GM12875 (cell line): ENCODE measurements around the gene C10orf67.

ENCODE experiments used
- H3K4me3 ChIP-seq: one replicate; pipeline ENCODE4 v1.5.1; 2011; ENCODE audit warnings: low read depth, low read length, control low read depth
- TF ChIP-seq, protein P1 (sequence below): IDR thresholded peaks from 2 replicates; pipeline ENCODE4 v1.5.1; 2011; ENCODE audit warnings: low read depth, mild to moderate bottlenecking, control low read depth, inconsistent platforms, low read length, moderate library complexity, borderline replicate concordance; ENCODE audit not compliant: insufficient read depth

C10orf67 gene

DNA sequence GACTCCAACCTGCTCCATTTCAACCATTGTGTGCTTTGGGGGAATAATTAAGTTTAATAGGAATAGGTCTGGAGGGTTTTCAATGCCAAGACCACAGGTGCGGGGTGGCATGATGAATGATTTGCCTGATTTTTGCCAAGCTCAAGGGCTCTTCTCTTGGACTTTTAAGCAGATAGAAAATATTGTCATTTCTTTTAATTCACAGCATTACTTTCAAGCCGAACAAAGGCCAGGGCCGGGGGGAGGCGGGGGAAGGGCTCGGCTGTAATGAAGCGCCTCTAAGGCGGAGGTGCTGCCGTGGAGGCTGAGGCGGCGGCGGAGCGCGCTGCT is 146.0 kb downstream of the C10orf67 start:
- no peak overlapping the region for H3K4me3 ChIP-seq
- TF ChIP-seq, protein P1, sequence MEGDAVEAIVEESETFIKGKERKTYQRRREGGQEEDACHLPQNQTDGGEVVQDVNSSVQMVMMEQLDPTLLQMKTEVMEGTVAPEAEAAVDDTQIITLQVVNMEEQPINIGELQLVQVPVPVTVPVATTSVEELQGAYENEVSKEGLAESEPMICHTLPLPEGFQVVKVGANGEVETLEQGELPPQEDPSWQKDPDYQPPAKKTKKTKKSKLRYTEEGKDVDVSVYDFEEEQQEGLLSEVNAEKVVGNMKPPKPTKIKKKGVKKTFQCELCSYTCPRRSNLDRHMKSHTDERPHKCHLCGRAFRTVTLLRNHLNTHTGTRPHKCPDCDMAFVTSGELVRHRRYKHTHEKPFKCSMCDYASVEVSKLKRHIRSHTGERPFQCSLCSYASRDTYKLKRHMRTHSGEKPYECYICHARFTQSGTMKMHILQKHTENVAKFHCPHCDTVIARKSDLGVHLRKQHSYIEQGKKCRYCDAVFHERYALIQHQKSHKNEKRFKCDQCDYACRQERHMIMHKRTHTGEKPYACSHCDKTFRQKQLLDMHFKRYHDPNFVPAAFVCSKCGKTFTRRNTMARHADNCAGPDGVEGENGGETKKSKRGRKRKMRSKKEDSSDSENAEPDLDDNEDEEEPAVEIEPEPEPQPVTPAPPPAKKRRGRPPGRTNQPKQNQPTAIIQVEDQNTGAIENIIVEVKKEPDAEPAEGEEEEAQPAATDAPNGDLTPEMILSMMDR: no peak

DNA sequence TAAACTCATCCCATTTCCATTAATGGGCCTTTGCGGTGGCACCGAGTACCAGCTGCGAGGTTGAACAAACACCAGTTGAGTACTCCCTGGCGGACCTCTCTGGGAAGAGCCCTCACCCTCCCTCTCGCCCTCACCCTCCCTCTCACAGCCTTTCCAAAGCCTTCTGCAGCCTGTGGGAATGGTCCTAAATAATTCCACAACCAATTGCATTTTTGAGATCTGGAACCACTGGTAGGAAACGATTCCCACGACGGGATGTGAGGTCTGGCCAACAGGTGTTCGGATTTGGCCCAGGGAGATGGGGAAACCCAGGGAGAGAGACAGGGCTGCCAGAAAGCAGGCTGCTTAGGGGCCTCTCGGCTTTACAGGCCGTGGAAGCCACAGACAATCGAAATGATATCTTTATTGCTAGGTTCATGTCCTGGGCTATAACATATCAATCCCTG is 147.2 kb downstream of the C10orf67 start:
- H3K4me3 ChIP-seq: no peak overlapping the region
- TF ChIP-seq, protein P1: no peak

DNA sequence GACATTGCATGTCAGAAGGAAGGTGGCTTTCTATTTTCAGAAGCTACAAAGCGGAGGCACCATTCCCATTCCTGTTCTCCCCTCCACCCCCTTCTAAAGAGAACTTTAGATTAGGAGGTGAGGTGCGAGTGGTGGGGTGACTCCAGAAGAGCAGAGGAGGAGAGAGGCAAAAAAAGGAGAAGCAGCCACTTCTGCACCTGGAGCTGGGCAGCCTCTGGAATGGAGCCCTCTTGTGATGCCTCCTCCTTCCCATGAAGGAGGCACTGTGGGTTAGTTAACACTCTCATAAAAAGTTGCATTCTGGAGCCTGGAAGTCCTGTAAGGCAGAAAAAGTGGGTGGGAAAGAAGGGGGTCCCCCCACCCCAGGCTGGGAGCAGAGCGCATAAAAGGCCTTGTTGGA is 147.7 kb downstream of the C10orf67 start:
- TF ChIP-seq, protein P1: no peak
- H3K4me3 ChIP-seq: no peak overlapping the region

DNA sequence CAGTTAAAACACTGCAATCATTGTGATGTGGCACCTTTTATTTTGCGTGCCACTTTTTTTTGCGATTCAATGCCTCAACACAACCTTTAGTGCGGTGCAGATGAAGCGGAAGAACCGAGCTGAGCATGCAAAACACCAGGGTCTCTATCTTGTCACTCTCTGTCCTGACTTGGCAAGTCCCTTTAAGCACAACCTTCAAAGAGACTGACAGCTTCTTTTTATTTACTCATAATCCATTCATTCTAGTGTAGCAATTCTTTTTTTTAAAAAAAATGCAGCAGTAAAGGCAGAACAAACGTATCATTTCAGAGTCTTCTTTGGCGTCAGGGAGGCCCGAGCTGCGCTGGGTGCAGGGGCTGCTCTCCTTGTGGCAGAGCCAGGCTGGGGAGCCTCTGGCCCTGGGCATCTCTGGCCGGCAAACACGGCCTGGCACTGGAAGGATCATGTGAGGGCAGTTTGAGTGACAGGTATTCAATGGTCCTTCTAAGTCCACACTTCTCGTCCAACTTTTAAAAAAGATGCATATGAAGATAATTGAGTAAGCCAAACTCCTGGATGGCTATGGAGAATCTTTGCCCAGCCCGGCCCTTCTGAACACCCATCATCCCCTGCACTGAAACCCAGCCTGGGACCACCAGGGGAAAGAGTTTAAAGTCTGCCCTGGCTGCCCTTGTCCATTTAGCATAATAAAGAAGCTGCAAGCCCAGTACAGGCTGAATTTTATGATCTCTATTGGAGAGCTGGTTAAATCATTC is 148.6 kb downstream of the C10orf67 start:
- H3K4me3 ChIP-seq: no peak overlapping the region
- TF ChIP-seq, protein P1: no peak

DNA sequence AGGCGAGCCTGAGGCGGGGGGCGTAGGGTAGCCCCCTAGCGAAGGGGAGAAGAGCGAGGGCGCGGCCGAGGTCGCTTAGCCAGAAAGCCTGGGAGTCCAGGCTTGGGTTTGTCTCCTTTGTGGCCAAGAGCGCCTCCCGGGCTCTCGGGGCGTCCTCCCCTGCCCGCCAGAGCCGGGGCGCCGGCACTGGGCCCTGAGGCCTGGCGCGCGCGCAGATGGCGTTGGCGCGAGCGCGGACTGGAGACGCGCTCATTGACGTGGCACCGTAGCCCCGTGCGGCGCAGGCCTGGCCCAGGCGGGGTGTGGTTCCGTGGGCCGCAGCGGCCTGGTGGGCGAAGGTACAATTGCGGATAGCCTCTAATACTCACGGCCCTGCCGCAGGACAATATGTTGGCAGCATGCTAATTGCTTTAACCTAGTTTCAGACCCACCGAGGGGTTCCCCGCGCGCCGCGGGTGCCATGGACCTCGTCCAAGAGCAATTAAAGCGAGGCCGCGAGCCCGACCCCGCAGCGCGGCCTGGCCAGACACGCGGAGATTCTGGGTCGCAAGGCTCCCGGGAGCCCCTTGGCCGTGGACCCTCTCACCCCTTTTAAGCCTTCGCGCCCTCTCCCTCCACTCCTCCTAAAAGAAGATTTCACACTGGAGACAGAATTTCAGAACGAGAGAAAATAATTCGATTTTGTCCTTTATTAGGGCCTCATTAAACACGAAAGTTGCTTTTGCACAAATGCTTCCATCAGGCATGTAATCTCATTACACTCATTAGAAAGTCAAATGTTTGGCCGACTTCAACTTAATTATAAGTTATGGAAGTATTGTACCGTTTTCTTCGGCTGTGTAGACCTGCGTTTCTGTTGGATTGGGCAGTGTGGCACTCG is 149.4 kb downstream of the C10orf67 start:
- TF ChIP-seq, protein P1: no peak

DNA sequence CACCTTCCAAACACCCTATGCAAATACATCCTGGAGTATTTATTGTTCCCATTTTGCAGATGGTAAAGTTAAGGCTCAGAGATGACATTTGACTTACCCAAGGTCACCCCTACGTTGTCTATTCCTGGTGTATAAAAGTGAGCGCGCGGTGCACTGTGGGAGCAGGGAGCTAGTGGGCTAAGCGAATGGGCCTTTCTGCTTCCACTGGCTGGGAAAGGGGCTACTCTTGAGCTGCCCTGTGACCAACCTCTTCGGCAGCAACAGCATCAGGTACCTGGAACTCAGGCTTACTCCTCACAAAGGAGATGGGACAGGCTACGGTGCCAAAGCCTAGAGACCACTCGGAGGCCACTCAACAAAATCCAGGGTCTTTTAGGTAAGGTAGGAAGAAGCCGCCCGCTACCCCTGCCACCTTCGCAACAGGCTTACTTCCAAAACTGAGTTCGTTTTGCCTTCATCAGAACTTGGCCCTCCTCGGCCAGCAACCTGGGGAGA is 150.1 kb downstream of the C10orf67 start:
- TF ChIP-seq, protein P1: no peak
- no peak overlapping the region for H3K4me3 ChIP-seq

More for the DNA sequence above, 149.4 kb downstream of the C10orf67 start:
- H3K4me3 ChIP-seq: no peak overlapping the region
